GM12874 (cell line): ENCODE data around the gene KRTAP4-5.

Experiments
- TF ChIP-seq, protein P1 (sequence below): IDR thresholded peaks from 2 replicates; pipeline ENCODE4 v1.5.1; 2011; ENCODE audit warnings: low read depth, mild to moderate bottlenecking, control low read depth, low read length, moderate library complexity; ENCODE audit not compliant: insufficient read depth

Gene KRTAP4-5

DNA sequence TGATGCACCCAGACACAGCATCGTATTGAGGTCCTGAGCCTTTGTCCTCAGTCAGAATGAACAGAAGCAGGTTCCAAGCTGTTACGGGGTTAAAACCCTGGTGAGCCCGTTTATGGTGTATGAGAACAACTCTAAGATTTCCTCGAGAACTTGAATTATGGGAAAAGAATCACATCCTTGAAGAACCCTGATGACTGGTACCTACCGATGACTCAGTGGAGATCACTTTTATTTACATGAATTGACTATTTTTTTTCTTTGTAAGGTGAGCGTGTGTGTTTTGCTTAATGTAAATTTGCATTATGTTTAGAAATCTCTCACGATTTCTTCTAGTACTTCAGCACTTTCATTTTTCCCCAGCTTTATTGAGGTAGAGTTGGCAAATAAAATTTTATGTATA is 14.2 kb upstream of the KRTAP4-5 start:
- TF ChIP-seq, protein P1, sequence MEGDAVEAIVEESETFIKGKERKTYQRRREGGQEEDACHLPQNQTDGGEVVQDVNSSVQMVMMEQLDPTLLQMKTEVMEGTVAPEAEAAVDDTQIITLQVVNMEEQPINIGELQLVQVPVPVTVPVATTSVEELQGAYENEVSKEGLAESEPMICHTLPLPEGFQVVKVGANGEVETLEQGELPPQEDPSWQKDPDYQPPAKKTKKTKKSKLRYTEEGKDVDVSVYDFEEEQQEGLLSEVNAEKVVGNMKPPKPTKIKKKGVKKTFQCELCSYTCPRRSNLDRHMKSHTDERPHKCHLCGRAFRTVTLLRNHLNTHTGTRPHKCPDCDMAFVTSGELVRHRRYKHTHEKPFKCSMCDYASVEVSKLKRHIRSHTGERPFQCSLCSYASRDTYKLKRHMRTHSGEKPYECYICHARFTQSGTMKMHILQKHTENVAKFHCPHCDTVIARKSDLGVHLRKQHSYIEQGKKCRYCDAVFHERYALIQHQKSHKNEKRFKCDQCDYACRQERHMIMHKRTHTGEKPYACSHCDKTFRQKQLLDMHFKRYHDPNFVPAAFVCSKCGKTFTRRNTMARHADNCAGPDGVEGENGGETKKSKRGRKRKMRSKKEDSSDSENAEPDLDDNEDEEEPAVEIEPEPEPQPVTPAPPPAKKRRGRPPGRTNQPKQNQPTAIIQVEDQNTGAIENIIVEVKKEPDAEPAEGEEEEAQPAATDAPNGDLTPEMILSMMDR = no peak

DNA sequence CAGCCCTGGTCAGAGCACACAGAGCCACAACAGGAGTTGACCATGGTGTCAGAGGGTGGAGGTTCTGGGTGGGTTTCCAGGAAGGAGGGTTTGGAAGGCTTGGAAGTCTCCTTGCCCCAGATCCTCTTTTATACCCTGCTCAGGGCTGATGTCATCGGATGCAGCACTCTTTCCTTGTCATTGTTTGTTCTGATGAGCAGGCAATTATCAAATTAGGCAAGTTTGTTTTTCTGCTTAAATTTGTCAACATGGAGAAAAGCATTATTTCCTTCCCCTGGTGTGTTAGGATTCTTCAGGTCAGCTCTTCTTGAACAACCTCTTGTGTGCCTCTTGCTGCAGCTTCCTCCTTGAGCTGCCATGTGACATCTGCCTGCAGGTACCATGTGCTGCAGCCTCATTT is 11.0 kb upstream of the KRTAP4-5 start, which contains the start of gene KRTAP4-4:
Gene KRTAP4-4 (minus strand): TSS at position 101 of the 400 bp plus-strand sequence. CDS start 57 bp downstream, at position 44.
- TF ChIP-seq, protein P1 = no peak

DNA sequence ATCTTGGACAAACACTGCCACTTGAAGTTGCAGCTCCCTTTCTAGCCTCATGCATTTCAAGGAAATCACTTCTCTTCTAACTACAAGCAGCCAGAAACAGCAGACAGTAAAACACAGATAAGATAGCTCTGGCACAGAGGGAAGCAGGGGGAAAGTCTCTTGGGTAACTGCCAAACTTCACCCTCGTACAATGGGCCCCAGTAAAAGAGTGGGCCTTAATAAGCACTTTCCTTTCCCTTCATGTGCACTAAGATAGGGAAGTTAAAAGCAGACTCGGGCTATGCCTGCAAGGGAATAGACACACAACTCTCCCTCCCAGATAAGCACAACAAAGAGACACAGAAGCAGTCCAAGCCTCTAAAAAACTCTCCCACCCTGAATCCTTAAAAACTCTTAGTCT is 4.2 kb upstream of the KRTAP4-5 start:
- TF ChIP-seq, protein P1 = no peak

DNA sequence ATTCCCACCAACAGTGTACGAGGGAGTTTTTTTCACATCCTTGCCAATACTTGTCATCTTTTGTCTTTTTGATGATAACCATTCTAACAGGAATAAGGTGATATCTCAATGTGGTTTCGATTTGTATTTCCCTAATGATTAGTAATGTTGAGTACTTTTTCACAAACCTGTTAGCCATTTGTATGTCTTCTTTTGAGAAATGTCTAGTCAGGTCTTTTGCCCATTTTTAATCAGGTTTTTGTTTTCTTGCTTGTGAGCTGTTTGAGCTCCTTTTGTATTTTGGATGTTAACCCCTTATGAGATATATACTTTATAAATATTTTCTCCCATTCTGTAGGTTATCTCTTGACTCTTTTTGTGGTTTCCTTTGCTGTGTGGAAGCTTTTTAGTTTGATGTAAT is 1.9 kb upstream of the KRTAP4-5 start:
- TF ChIP-seq, protein P1 = no peak

DNA sequence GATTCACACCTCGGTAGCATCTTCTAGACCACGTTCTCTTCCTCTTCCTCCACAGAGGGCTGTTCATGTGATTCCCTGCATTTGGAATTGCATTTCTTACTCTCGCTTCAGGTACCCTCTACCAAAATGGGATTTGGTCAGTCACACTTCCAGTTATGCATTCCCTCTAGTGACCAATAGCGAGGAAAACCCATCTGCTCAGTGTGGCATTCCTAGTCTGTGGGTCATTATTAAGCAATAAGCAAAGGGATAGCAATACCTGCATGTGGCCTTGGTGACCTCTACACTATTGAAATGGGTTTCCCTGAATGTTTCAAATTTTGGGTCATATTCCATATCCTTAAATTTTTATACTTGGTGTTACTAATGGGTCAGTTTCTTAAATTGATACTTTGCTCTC is 401 bp upstream of the KRTAP4-5 start:
- TF ChIP-seq, protein P1 = no peak

DNA sequence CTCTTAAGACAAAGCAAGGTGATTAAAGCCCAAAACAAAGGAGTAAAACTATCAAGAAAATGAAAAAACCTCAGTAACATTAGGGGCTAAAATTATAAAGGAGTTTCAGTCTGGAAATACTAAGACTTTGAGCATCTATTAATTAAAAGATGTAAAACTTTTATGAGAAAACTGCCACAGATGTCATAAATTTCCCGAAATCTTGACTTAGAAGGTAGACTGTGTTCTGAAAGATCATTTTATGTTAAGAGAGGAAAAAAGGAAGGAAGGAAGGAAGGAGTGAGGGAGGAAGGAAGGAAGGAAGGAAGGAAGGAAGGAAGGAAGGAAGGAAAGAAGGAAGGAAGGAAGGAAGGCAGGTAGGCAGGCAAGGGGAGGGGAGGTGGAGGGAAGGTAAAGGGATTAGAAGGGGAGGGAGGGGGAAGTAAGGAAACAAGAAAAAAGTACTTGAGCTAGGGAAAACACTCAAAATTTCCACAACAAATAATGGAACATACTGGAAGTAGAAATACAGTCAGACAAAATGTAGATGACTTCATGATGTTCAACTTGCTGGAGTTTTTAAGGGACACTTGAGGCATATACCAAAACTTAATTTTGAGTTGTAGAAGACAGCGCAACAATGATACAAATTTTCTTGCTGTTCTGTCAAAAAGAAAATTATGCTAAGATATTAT is 2.0 kb downstream of the KRTAP4-5 start:
- TF ChIP-seq, protein P1 = no peak

DNA sequence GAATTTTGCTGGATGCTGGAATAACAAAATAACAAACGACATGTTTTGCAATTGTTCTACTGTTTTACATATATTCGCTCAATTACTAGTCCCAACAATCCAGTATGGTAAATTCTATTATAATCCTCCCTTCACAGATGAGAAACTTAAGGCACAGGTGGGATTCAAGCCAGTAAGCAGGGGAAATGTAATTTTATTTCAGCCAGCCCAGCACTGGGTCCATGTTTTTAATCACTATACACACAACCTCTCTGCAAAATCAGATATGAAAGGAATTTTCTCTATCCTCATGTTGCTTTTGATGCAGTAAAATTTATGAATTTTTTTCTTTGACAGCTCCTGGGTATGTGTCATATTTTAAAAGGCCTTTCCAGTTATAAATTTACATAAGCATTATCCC is 4.4 kb downstream of the KRTAP4-5 start:
- TF ChIP-seq, protein P1 = no peak
